Type B pancreatic cell (in vitro differentiated cells): Measurements from ENCODE around the gene UNKL. TPM values are rescaled to one million over a fixed set of nuclear protein-coding genes. Genes with fewer than 3 reads are reported as not detected.

Experiments
- DNase-seq: peaks from one replicate; pipeline ENCODE4 v3.0.0; 2021; ENCODE audit warnings: mixed read lengths; ENCODE audit not compliant: unreplicated experiment; ENCODE audit errors: extremely low spot score
- H3K27ac Mint-ChIP-seq: 2 replicates; pipeline ENCODE4 v1.8.0; 2021; ENCODE audit warnings: mild to moderate bottlenecking, mixed read lengths
- H3K27me3 Mint-ChIP-seq: 2 replicates; pipeline ENCODE4 v1.8.0; 2021; ENCODE audit warnings: mixed read lengths
- H3K36me3 Mint-ChIP-seq: 2 replicates; pipeline ENCODE4 v1.8.0; 2021; ENCODE audit warnings: mixed read lengths
- H3K4me1 Mint-ChIP-seq: one replicate; pipeline ENCODE4 v1.8.0; 2021; ENCODE audit warnings: mixed read lengths; ENCODE audit not compliant: unreplicated experiment
- H3K4me3 Mint-ChIP-seq: 2 replicates; pipeline ENCODE4 v1.8.0; 2021; ENCODE audit warnings: mild to moderate bottlenecking, mixed read lengths
- H3K9me3 Mint-ChIP-seq: 2 replicates; pipeline ENCODE4 v1.8.0; 2021; ENCODE audit warnings: mixed read lengths
- total RNA-seq: library from RNA; stranded (reverse); gene quantifications from 2 replicates; pipeline ENCODE4 v1.2.1, GENCODE V29; 2021; ENCODE audit warnings: low replicate concordance
- TF ChIP-seq, protein P1 (sequence below): fragments of 200-600 bp; sonication (generic); conservative IDR thresholded peaks from 2 replicates; pipeline ENCODE4 v1.5.0; 2021; ENCODE audit warnings: antibody characterized with exemption, mild to moderate bottlenecking

UNKL gene
- total RNA-seq, 1 donor from 2014 or later = 26.1 TPM

GRCh38 chr16:1439058-1439698, 24.7 kb upstream of the UNKL start:
- H3K27ac Mint-ChIP-seq = no peak overlapping the region
- DNase-seq = no peak
- no peaks in the 10 kb centered on the region for H3K27me3 Mint-ChIP-seq
- no peak overlapping the region for H3K4me3 Mint-ChIP-seq
- no peaks in the 10 kb centered on the region for H3K4me1 Mint-ChIP-seq
- TF ChIP-seq, protein P1, sequence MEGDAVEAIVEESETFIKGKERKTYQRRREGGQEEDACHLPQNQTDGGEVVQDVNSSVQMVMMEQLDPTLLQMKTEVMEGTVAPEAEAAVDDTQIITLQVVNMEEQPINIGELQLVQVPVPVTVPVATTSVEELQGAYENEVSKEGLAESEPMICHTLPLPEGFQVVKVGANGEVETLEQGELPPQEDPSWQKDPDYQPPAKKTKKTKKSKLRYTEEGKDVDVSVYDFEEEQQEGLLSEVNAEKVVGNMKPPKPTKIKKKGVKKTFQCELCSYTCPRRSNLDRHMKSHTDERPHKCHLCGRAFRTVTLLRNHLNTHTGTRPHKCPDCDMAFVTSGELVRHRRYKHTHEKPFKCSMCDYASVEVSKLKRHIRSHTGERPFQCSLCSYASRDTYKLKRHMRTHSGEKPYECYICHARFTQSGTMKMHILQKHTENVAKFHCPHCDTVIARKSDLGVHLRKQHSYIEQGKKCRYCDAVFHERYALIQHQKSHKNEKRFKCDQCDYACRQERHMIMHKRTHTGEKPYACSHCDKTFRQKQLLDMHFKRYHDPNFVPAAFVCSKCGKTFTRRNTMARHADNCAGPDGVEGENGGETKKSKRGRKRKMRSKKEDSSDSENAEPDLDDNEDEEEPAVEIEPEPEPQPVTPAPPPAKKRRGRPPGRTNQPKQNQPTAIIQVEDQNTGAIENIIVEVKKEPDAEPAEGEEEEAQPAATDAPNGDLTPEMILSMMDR = no peak
- H3K9me3 Mint-ChIP-seq = no peaks in the 10 kb centered on the region
- H3K36me3 Mint-ChIP-seq = no peaks in the 10 kb centered on the region

DNA sequence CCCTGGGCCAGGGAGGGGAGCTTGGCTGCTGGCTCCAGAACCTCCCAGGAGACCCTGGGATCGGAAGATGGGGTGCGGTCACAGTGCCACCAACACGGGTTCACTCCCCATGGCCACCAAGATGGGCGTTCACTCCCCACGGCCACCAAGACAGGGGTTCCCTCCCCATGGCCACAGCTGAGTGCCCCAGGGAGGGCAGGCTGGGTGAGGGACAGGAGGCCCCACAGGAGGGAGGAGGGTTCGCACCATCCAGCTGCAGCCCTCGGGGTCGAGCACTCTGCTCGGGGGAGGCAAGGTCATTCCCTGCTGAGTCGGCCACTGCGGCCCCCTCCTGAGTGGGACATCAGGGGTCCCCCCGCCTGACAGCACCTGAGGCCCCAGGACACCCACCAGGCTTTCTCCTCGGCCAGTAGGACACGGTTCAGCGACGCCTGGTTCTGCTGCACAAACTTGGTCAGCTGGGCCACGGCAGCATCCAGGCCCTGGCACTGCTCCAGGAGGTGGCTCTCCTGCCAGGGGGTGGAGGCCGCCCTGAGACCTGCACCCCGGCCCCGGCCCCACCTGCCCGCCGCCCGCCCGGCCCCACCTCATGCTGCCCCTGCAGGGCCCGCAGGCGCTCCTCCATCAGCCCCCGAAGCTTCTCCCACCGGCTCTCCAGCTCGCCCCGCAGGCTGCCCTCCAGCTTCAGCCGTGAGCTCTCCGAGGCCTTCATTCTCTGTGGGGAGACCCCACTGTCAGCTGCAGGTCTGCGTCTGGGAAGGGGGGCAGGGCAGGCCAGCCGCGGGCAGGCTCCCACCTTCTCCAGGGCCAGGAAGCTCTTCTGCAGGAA, 23.9 kb upstream of the UNKL start:
- Mint-ChIP-seq H3K27ac (no peak overlapping the region), H3K4me3 (no peak overlapping the region), H3K36me3 (no peaks in the 10 kb centered on the region), H3K27me3 (no peaks in the 10 kb centered on the region), H3K9me3 (no peaks in the 10 kb centered on the region), H3K4me1 (no peaks in the 10 kb centered on the region)
- no peak for DNase-seq
- TF ChIP-seq, protein P1 = no peak

GRCh38 chr16:1437606-1438005, 23.1 kb upstream of the UNKL start:
- no peaks in the 10 kb centered on the region for H3K9me3 Mint-ChIP-seq
- H3K4me3 Mint-ChIP-seq = no peak overlapping the region
- DNase-seq = no peak
- no peaks in the 10 kb centered on the region for H3K27me3 Mint-ChIP-seq
- H3K27ac Mint-ChIP-seq = no peak overlapping the region
- H3K36me3 Mint-ChIP-seq = no peaks in the 10 kb centered on the region
- no peaks in the 10 kb centered on the region for H3K4me1 Mint-ChIP-seq
- TF ChIP-seq, protein P1 = no peak

DNA sequence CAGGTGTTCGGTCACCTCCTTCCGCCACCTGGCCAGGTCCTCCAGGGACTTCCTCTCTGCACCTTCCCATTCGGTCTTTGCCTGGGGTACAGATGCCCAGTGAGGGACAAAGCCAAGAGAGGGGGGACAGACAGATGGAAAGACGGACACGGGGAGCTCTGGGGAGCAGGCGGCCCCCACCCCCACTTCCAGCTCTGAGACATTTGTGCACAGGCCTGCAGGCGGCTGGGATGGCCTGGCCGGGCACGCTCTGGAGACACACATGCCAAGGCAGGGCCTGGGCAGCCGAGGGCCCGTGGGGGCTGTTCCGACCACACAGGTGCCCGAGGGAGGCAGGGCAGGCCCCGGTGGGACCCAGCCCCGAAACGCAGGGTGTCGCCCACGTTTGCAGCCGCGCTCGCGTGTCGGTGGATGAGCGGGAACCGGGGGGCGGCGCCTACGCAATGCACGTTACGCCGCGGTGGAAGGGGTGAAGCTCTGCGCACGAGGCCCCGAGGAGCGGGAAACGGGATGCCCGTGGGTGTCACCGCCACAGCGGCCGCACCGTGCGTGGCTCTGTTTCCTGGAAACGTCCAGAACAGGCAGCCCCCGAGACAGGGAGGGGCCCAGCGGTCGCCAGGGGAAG, 22.3 kb upstream of the UNKL start:
- TF ChIP-seq, protein P1 = no peak
- no peaks in the 10 kb centered on the region for H3K36me3 Mint-ChIP-seq
- DNase-seq = no peak
- no peaks in the 10 kb centered on the region for H3K27me3 Mint-ChIP-seq
- H3K27ac Mint-ChIP-seq = no peak overlapping the region
- no peak overlapping the region for H3K4me3 Mint-ChIP-seq
- no peaks in the 10 kb centered on the region for H3K9me3 Mint-ChIP-seq
- no peaks in the 10 kb centered on the region for H3K4me1 Mint-ChIP-seq

- Mint-ChIP-seq H3K4me3 (no peak overlapping the region), H3K36me3 (no peaks in the 10 kb centered on the region), H3K27ac (no peak overlapping the region), H3K4me1 (no peaks in the 10 kb centered on the region), H3K9me3 (no peaks in the 10 kb centered on the region), H3K27me3 (no peaks in the 10 kb centered on the region)
- TF ChIP-seq, protein P1 = no peak
- DNase-seq = no peak
Measured at GRCh38 chr16:1435921-1436697, 21.6 kb upstream of the UNKL start.
